Loucy (cell line): ENCODE results near the gene ELAVL1.

ENCODE experiments used
- H2AFZ ChIP-seq: fragments of 200-600 bp; sonication (generic); 2 replicates; pipeline ENCODE4 v1.6.0; 2016; ENCODE audit warnings: antibody characterized with exemption, mild to moderate bottlenecking, low read length, moderate library complexity
- H3F3A ChIP-seq: fragments of 200-600 bp; 2 replicates; pipeline ENCODE4 v1.6.0; 2016; ENCODE audit warnings: antibody characterized with exemption, low read depth, mild to moderate bottlenecking
- H3K27me3 ChIP-seq: fragments of 200-600 bp; sonication (generic); 2 replicates; pipeline ENCODE4 v1.6.1; 2014; ENCODE audit warnings: low read length, mild to moderate bottlenecking; ENCODE audit not compliant: insufficient read depth, poor library complexity, severe bottlenecking
- H3K36me3 ChIP-seq: fragments of 200-600 bp; sonication (generic); 2 replicates; pipeline ENCODE4 v1.6.1; 2016; ENCODE audit warnings: low read length; ENCODE audit not compliant: insufficient read depth
- H3K4me1 ChIP-seq: fragments of 200-600 bp; sonication (generic); 2 replicates; pipeline ENCODE4 v1.5.1; 2014; ENCODE audit warnings: low read length, mild to moderate bottlenecking; ENCODE audit not compliant: insufficient read depth, poor library complexity, severe bottlenecking
- H3K4me2 ChIP-seq: fragments of 200-600 bp; sonication (generic); 2 replicates; pipeline ENCODE4 v1.6.0; 2014; ENCODE audit warnings: antibody characterized with exemption, low read length, low read depth, mild to moderate bottlenecking; ENCODE audit not compliant: poor library complexity, severe bottlenecking
- H3K4me3 ChIP-seq: fragments of 200-600 bp; sonication (generic); 2 replicates; pipeline ENCODE4 v1.5.1; 2014; ENCODE audit warnings: low read length, mild to moderate bottlenecking, mixed read lengths; ENCODE audit not compliant: poor library complexity, severe bottlenecking
- H3K79me2 ChIP-seq: fragments of 200-600 bp; sonication (generic); 2 replicates; pipeline ENCODE4 v1.6.1; 2014; ENCODE audit warnings: low read length; ENCODE audit not compliant: insufficient read depth
- H3K9ac ChIP-seq: fragments of 200-600 bp; sonication (generic); 2 replicates; pipeline ENCODE4 v1.6.0; 2014; ENCODE audit warnings: mild to moderate bottlenecking, low read depth, low read length, moderate library complexity; ENCODE audit not compliant: poor library complexity, severe bottlenecking
- H3K9me2 ChIP-seq: fragments of 200-600 bp; sonication (generic); replicated peaks from 2 replicates; pipeline ENCODE4 v1.6.1; 2016; ENCODE audit warnings: low read depth, low read length, mixed read lengths
- H3K9me3 ChIP-seq: fragments of 200-600 bp; sonication (generic); 2 replicates; pipeline ENCODE4 v1.6.1; 2014; ENCODE audit warnings: mild to moderate bottlenecking, antibody characterized with exemption, low read length, low read depth; ENCODE audit not compliant: insufficient read depth
- H4K20me1 ChIP-seq: fragments of 200-600 bp; sonication (generic); 2 replicates; pipeline ENCODE4 v1.6.0; 2014; ENCODE audit warnings: antibody characterized with exemption, low read length, mild to moderate bottlenecking; ENCODE audit not compliant: insufficient read depth, poor library complexity, severe bottlenecking
- EZH2phosphoT487 ChIP-seq: fragments of 200-600 bp; IDR thresholded peaks from 2 replicates; pipeline ENCODE4 v1.6.1; 2018; ENCODE audit warnings: antibody characterized with exemption, mild to moderate bottlenecking, moderate library complexity, borderline replicate concordance
- TF ChIP-seq, protein P1 (sequence below): fragments of 200-600 bp; sonication (generic); conservative IDR thresholded peaks from 2 replicates; pipeline ENCODE4 v1.5.1; 2014; ENCODE audit warnings: mild to moderate bottlenecking, antibody characterized with exemption, low read length

The ELAVL1 gene

GRCh38 chr19:7917267-7918061 lies 88.0 kb downstream of the ELAVL1 start:
- H2AFZ ChIP-seq: no peak overlapping the region
- H3K4me2 ChIP-seq: no peak overlapping the region

DNA sequence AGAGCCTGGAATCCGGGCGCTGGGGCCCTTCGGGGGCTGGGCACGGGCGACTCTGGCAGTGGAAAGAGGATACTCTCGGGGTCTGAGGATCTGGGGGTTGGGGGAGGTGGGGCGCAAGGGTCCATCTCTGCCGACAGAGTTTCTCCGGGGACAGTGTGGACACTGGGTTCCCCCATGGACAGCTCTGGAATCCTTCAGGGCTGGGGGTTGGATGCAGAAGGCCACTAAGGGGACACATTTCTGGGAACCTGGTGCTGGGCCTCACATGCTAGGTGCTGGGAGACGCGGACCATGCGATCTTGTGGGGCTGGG lies 88.5 kb downstream of the ELAVL1 start:
- Histone ChIP-seq H3K79me2 (no peaks in the 10 kb centered on the region), H4K20me1 (peaks cover 6% of the 10 kb centered on the region), H3K4me1 (peaks cover 12% of the 10 kb centered on the region), H3K9ac (no peak overlapping the region), H3K9me2 (no peaks in the 10 kb centered on the region), H3K9me3 (no peaks in the 10 kb centered on the region), H3F3A (no peaks in the 10 kb centered on the region), H3K27me3 (no peaks in the 10 kb centered on the region), H3K4me2 (no peak overlapping the region), H2AFZ (no peak overlapping the region), H3K36me3 (peaks cover 8% of the 10 kb centered on the region; the same call in 1 of the 2 replicates), H3K4me3 (no peak overlapping the region)
- no peak for TF ChIP-seq EZH2phosphoT487
- TF ChIP-seq, protein P1, sequence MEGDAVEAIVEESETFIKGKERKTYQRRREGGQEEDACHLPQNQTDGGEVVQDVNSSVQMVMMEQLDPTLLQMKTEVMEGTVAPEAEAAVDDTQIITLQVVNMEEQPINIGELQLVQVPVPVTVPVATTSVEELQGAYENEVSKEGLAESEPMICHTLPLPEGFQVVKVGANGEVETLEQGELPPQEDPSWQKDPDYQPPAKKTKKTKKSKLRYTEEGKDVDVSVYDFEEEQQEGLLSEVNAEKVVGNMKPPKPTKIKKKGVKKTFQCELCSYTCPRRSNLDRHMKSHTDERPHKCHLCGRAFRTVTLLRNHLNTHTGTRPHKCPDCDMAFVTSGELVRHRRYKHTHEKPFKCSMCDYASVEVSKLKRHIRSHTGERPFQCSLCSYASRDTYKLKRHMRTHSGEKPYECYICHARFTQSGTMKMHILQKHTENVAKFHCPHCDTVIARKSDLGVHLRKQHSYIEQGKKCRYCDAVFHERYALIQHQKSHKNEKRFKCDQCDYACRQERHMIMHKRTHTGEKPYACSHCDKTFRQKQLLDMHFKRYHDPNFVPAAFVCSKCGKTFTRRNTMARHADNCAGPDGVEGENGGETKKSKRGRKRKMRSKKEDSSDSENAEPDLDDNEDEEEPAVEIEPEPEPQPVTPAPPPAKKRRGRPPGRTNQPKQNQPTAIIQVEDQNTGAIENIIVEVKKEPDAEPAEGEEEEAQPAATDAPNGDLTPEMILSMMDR: no peak

More at GRCh38 chr19:7917267-7918061, 88.0 kb downstream of the ELAVL1 start:
- peaks cover 12% of the 10 kb centered on the region for H3K4me1 ChIP-seq
- no peaks in the 10 kb centered on the region for H3F3A ChIP-seq
- no peaks in the 10 kb centered on the region for H3K9me3 ChIP-seq
- H3K27me3 ChIP-seq: no peaks in the 10 kb centered on the region
- no peak overlapping the region for H3K4me3 ChIP-seq
- TF ChIP-seq, protein P1: no peak
- TF ChIP-seq EZH2phosphoT487: no peak
- no peaks in the 10 kb centered on the region for H3K9me2 ChIP-seq
- peaks cover 4% of the 10 kb centered on the region; the same call in 1 of the 2 replicates for H3K36me3 ChIP-seq
- peaks cover 6% of the 10 kb centered on the region for H4K20me1 ChIP-seq
- no peaks in the 10 kb centered on the region for H3K79me2 ChIP-seq
- H3K9ac ChIP-seq: no peak overlapping the region

- H4K20me1 ChIP-seq: peaks cover 4% of the 10 kb centered on the region
- H3F3A ChIP-seq: no peaks in the 10 kb centered on the region
- TF ChIP-seq EZH2phosphoT487: no peak
- TF ChIP-seq, protein P1: no peak
- H3K27me3 ChIP-seq: no peaks in the 10 kb centered on the region
- H3K4me2 ChIP-seq: no peak overlapping the region
- H2AFZ ChIP-seq: no peak overlapping the region
- H3K36me3 ChIP-seq: peaks cover 14% of the 10 kb centered on the region; the same call in 1 of the 2 replicates
- no peaks in the 10 kb centered on the region for H3K9me2 ChIP-seq
- no peak overlapping the region for H3K9ac ChIP-seq
- H3K4me1 ChIP-seq: peaks cover 9% of the 10 kb centered on the region
- no peak overlapping the region for H3K4me3 ChIP-seq
- no peaks in the 10 kb centered on the region for H3K9me3 ChIP-seq
- H3K79me2 ChIP-seq: no peaks in the 10 kb centered on the region
Measured at GRCh38 chr19:7916103-7916954, 89.1 kb downstream of the ELAVL1 start.
